VCaP (cell line): ENCODE data around the gene MRTO4.
"Not testable (repeated sequence)": the region's sequence is repeated elsewhere in the genome, so short reads cannot be mapped to it uniquely, and the experiment has no call there.

Source experiments
- H3K27ac ChIP-seq: fragments of 450-650 bp; 2 replicates; pipeline ENCODE4 v1.5.1; 2017
- CTCF ChIP-seq: fragments of 450-650 bp; conservative IDR thresholded peaks from 2 replicates; pipeline ENCODE4 v1.5.1; 2017; ENCODE audit warnings: mild to moderate bottlenecking, moderate library complexity

The MRTO4 gene

DNA sequence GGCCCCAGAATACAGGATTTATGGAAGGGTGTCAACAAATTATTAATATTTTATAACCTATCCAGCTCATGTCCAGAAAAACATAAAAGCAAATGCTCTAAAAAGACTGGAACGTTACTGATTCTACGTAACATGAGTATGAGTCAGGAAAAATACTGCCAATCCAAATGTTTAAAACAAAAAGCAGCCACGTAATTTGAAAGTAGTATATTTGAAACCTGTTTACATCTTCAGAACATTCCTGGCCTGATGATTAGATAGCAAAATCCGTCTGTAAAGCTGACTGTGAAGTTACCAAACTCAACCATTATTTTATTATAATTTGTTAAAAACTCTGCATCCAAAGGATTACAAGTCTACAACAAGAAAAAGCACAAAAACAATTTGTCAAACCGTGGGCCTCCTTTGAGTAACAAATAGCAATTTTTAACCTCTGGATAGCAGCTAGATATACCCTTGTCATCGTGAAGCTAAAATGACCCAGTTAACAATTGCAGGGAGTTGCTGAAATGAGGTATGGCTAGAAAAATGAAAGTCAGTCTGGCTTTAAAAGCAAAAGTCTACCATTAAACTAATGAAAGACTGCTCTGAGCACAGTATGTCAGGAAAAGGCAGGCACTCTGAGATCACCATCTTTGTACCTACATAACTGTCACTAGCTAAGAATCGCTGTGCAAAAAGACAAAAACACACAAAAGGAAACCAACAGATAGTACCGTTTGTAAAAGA lies 42.7 kb upstream of the MRTO4 start:
- no peak for TF ChIP-seq CTCF
- peak overlapping the region; percentile 91 for H3K27ac ChIP-seq

- no peak for TF ChIP-seq CTCF
- peak overlapping the region; percentile 91 for H3K27ac ChIP-seq
These were observed 42.1 kb upstream of the MRTO4 start for GRCh38 chr1:19209439-19209989.

- TF ChIP-seq CTCF: no peak
- H3K27ac ChIP-seq: peak within 1 kb of the TSS; percentile 91
These were observed 41.4 kb upstream of the MRTO4 start, which contains the start of gene UBR4 for GRCh38 chr1:19209990-19210771. TSS of gene UBR4 (minus strand) at chr1:19210266. CDS start at chr1:19210248, 18 bp downstream.

DNA sequence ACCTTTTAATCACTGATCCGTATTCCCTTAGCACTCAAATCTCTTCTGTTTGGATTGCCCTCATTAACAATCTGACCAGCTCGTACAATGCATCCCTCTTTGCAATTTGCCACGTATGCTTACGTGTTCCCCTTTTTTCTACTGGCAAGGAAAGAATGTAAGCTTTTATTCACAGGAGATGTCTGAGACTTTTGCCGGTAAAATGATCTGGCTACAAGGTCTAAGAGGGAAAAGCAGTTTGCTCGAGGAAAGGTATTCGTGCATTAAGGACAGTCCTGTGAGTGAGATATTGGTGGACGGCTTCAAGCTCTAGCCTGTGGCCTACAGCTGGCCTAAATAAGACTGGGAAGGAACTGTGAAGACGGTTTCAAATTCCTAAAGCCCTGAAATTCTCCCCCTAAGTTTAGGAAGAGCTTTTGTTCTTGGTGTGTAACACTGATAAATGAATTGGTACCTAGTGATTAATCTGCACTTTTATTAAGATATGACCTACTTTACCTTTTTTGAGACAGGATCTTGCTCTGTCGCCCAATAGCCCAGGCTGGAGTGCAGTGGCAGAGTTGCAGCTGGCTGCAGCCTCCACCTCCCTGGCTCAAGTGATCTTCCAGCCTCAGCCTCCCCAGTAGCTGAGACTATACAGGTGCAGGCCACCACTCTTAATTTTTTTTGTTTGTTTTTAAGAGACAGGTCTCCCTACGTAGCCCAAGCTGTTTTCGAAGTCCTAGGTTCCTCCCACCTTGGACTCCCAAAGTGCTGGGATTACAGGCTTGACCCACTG lies 40.6 kb upstream of the MRTO4 start:
- TF ChIP-seq CTCF: no peak
- peak overlapping the region; percentile 91 for H3K27ac ChIP-seq

DNA sequence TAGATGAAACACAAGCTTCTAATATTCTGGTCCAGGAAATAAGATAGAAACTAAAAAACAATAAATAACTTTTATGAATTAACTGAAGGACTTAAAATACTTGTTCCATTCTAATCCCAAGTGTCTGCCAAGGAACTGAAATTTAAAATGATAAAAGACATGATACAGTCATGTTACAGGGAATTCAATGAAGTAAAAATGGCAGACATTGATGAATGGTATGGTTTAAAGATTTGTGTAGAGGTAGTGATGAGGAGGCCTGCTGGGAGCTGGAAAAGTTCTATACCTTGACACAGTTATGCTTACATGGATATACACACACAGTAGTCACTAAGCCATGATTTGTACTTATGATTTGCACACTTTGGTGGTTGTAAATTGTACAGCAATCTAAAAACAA lies 39.4 kb upstream of the MRTO4 start:
- TF ChIP-seq CTCF: no peak
- H3K27ac ChIP-seq: peak overlapping the region; percentile 91

DNA sequence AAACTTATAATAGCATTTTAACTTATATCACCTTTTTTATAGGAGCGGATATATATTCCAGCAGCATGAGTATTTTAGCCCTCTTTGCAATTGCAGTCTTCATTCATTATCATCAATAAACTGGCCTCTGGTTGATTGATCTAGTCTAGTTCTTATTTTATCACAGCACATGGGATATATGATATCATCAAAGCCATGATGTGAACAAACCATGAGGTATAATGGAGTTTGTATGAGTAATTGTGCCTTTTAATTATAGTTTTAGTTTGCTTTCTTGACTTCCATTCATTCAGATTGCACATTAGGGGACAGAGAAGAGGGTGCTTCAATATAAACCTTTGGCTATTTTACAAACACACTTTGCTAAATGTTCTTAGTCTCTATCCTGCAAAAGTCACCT lies 38.0 kb upstream of the MRTO4 start:
- no peak for TF ChIP-seq CTCF
- H3K27ac ChIP-seq: no peak overlapping the region

DNA sequence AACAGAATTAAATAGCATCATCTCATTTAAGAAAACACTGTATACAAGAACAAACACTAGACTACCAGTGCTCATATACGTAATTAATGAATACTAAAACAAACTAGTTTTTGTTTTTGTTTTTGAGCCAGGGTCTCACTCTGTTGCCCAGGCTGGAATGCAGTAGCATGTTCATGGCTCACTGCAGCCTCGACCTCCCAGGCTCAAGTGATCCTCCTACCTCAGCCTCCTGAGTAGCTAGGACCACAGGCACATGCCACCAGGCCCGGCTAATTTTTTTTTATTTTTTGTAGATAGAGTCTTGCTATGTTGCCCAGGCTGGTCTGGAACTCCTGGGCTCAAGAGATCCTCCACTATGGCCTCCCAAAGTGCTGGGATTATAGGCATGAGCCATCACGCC lies 35.0 kb upstream of the MRTO4 start:
- H3K27ac ChIP-seq: not testable (repeated sequence)
